Measurements from ENCODE around the gene ATP8A2. TPM values are rescaled to one million over a fixed set of nuclear protein-coding genes. Genes with fewer than 3 reads are reported as not detected.
"Not testable (repeated sequence)": the region's sequence is repeated elsewhere in the genome, so short reads cannot be mapped to it uniquely, and the experiment has no call there.

ATP8A2 gene
- total and polyA plus RNA-seq, 11 donors = 0.01 to 0.29 (median 0.05) TPM; not detected in 2

DNA sequence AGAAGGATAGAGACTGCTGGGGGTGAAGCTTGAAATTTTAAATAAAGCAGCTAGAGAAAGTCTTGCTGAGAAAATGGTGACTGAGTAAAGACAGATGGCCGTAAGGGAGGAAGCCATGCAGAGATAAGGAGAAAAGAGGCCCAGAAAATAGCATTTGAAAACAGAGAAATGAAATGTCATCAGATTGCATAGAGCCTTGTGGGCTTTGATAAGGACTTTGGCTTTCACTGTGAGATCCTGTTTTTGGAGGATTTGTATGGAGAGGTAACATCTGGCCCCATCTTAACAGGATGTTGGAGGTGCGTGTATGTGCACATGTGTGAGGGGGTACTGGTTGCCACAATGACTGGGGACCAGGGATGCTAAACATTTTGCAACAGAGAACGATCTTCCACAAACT, 19.5 kb upstream of the ATP8A2 start:
- WGBS, 4 donors = 31 to 39% (median 36%) methylated on average over 3 of the region's 3 CpGs
- Histone ChIP-seq H3K36me3 (no peaks in the 10 kb centered on the region), H3K27ac (no peak overlapping the region), H3K27me3 (peaks cover 0 to 40% (median 0%) of the 10 kb centered on the region in 9 donors), H3K4me3 (no peak overlapping the region), H3K9me3 (no peaks in the 10 kb centered on the region), H3K4me1 (no peaks in the 10 kb centered on the region)
- ATAC-seq (no peak), DNase-seq (no peak)
- intact Hi-C loops (cut with DNase I) = no loop called here
- TF ChIP-seq CTCF (IDR thresholded peaks at IDR 0.05) = no peak
- TF ChIP-seq POLR2A (IDR thresholded peaks at IDR 0.05) = no peak

DNA sequence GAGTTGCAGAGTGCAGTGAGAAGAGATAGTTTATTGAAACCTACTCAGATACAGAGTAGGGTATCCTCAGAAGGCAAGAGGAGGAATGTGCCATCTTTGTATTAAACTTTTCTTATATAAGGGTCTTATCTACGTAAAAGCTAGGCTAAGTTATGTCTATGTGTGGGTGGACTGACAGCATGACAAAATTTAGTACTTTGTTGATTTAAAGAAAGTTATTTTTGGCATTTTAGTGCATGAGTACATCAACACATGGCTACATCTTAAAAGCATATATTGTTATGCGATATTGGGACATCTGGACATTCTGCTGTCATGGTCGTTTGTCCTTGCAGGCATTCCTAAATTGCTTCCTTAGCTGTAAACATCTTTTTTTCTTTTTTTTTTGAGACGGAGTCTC, 19.0 kb upstream of the ATP8A2 start:
- Histone ChIP-seq H3K4me1 (no peaks in the 10 kb centered on the region), H3K36me3 (no peaks in the 10 kb centered on the region), H3K27me3 (peaks cover 0 to 40% (median 0%) of the 10 kb centered on the region in 9 donors), H3K27ac (no peak overlapping the region), H3K4me3 (no peak overlapping the region), H3K9me3 (no peaks in the 10 kb centered on the region)
- WGBS, 4 donors = 57 to 59% (median 59%) methylated on average over 4 of the region's 4 CpGs
- no peak for TF ChIP-seq POLR2A (IDR thresholded peaks at IDR 0.05)
- TF ChIP-seq CTCF (IDR thresholded peaks at IDR 0.05) = no peak
- DNase-seq (no peak), ATAC-seq (no peak)
- intact Hi-C loops (cut with DNase I) = no loop called here

DNA sequence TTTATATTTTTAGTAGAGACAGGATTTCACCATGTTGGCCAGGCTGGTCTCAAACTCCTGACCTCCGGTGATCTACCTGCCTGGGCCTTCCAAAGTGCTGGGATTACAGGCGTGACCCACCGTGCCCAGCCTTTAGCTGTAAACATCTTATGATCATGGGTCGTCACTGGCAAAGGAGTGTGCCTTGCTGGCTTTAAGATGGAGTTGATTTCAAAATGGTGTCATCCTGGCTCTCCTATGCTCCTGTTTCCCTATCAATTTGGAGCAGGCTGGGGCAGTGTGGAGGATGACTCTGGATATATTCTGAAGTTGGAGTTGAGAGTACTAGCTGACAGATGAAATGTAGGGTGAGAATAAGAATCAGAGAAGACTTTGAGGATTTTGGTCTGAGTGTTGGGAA, 18.4 kb upstream of the ATP8A2 start:
- WGBS, 4 donors = 84 to 93% (median 90%) methylated on average over 4 of the region's 4 CpGs
- Histone ChIP-seq H3K9me3 (no peaks in the 10 kb centered on the region), H3K27ac (no peak overlapping the region), H3K4me1 (no peaks in the 10 kb centered on the region), H3K4me3 (no peak overlapping the region), H3K27me3 (peaks cover 0 to 40% (median 0%) of the 10 kb centered on the region in 9 donors), H3K36me3 (no peaks in the 10 kb centered on the region)
- DNase-seq = no peak
- no peak for ATAC-seq
- no peak for TF ChIP-seq POLR2A (IDR thresholded peaks at IDR 0.05)
- no peak for TF ChIP-seq CTCF (IDR thresholded peaks at IDR 0.05)
- intact Hi-C loops (cut with DNase I) = no loop called here

DNA sequence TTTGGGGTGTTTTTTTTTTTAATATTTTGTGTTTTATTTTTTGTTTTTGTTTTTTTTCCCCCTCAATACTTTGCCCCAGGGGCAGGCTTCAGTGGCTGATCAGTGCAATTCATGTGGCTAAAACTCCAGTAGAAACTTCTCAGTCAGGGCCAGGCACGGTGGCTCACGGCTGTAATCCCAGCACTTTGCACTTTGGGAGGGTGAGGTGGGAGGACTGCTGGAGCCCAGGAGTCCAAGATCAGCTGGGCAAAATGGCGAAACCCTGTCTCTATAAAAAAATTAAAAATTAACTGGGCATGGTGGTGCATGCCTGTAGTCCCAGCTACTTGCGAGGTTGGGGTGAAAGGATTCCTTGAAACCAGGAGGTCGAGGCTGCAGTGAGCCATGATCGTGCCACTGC, 17.4 kb upstream of the ATP8A2 start:
- 84 to 92% (median 89%) methylated on average over 6 of the region's 6 CpGs for WGBS, 4 donors
- DNase-seq (no peak), ATAC-seq (no peak)
- Histone ChIP-seq H3K27me3 (peaks cover 0 to 40% (median 0%) of the 10 kb centered on the region in 9 donors), H3K9me3 (no peaks in the 10 kb centered on the region), H3K36me3 (no peaks in the 10 kb centered on the region), H3K4me1 (no peaks in the 10 kb centered on the region), H3K4me3 (no peak overlapping the region), H3K27ac (no peak overlapping the region)
- intact Hi-C loops (cut with DNase I) = no loop called here
- no peak for TF ChIP-seq CTCF (IDR thresholded peaks at IDR 0.05)
- TF ChIP-seq POLR2A (IDR thresholded peaks at IDR 0.05) = no peak

DNA sequence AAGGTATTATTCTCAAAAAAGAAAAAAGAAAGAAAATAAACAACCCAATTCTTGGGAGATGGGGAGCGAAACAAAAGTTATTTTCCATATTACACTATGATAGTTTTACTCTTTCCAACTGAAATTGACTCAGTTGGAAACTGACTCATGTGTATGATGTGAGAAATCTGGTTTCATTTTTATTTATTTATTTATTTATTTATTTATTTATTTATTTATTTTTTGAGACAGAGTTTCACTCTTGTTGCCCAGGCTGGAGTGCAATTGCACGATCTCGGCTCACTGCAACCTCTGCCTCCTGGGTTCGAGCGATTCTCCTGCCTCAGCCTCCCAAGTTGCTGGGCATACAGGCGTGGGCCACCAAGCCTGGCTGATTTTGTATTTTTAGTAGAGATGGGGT, 11.3 kb upstream of the ATP8A2 start:
- H3K4me3 ChIP-seq; DNase-seq; ATAC-seq; H3K4me1 ChIP-seq; H3K9me3 ChIP-seq; H3K27ac ChIP-seq; H3K36me3 ChIP-seq; intact Hi-C loops (cut with DNase I); H3K27me3 ChIP-seq: not testable (repeated sequence)
- WGBS, 4 donors = 91 to 94% (median 93%) methylated on average over 6 of the region's 6 CpGs

All from heart left ventricle (tissue), 16 donors.